Measurements from ENCODE around the gene HEXIM2.
A peak's percentile ranks its signal among the peaks of the same experiment; 100 is the strongest.

The HEXIM2 gene

GRCh38 chr17:45129940-45130680 lies 31.6 kb upstream of the HEXIM2 start:
- H4K20me1 ChIP-seq (ENCODE audit: low read depth, low read length), result no peaks in the 10 kb centered on the region
- H3K9me3 ChIP-seq (ENCODE audit: insufficient read depth, low read length), result no peaks in the 10 kb centered on the region
- H3K4me3 ChIP-seq (ENCODE audit: insufficient read depth, low read length, poor library complexity, severe bottlenecking), result no peak overlapping the region
- no peak for TF ChIP-seq EZH2phosphoT487 (conservative IDR thresholded peaks at IDR 0.05; ENCODE audit: low read length)
- no peak for TF ChIP-seq CTCF (IDR thresholded peaks at IDR 0.05; ENCODE audit: insufficient read depth, low read length, poor library complexity, severe bottlenecking)
- no peaks in the 10 kb centered on the region for H3K27me3 ChIP-seq (ENCODE audit: low read length)
- H3K27ac ChIP-seq (ENCODE audit: low read depth, low read length), result no peak overlapping the region
- H3K4me2 ChIP-seq (ENCODE audit: low read depth, low read length, poor library complexity, severe bottlenecking), result no peak overlapping the region
- no peaks in the 10 kb centered on the region for H3K9me2 ChIP-seq (replicated peaks; ENCODE audit: insufficient read depth, low read length)
- no peaks in the 10 kb centered on the region for H3K36me3 ChIP-seq (ENCODE audit: low read length)
- H2AFZ ChIP-seq (ENCODE audit: low read depth, low read length, severe bottlenecking), result no peak overlapping the region
- H3F3A ChIP-seq (ENCODE audit: insufficient read depth), result peaks cover 4% of the 10 kb centered on the region; the same call in 1 of the 2 replicates
- H3K79me2 ChIP-seq (ENCODE audit: insufficient read depth, low read length), result no peaks in the 10 kb centered on the region
- H3K9ac ChIP-seq (ENCODE audit: low read length), result no peak overlapping the region

GRCh38 chr17:45130681-45131615 lies 30.7 kb upstream of the HEXIM2 start:
- no peak overlapping the region for H3K4me2 ChIP-seq (ENCODE audit: low read depth, low read length, poor library complexity, severe bottlenecking)
- H3K79me2 ChIP-seq (ENCODE audit: insufficient read depth, low read length), result no peaks in the 10 kb centered on the region
- no peak overlapping the region for H3K4me3 ChIP-seq (ENCODE audit: insufficient read depth, low read length, poor library complexity, severe bottlenecking)
- H3K9me2 ChIP-seq (replicated peaks; ENCODE audit: insufficient read depth, low read length), result no peaks in the 10 kb centered on the region
- H3K36me3 ChIP-seq (ENCODE audit: low read length), result no peaks in the 10 kb centered on the region
- H4K20me1 ChIP-seq (ENCODE audit: low read depth, low read length), result no peaks in the 10 kb centered on the region
- H3K9me3 ChIP-seq (ENCODE audit: insufficient read depth, low read length), result no peaks in the 10 kb centered on the region
- H3F3A ChIP-seq (ENCODE audit: insufficient read depth), result peaks cover 4% of the 10 kb centered on the region; the same call in 1 of the 2 replicates
- no peak for TF ChIP-seq EZH2phosphoT487 (conservative IDR thresholded peaks at IDR 0.05; ENCODE audit: low read length)
- TF ChIP-seq CTCF (IDR thresholded peaks at IDR 0.05; ENCODE audit: insufficient read depth, low read length, poor library complexity, severe bottlenecking), result no peak
- no peak overlapping the region for H3K9ac ChIP-seq (ENCODE audit: low read length)
- no peak overlapping the region for H2AFZ ChIP-seq (ENCODE audit: low read depth, low read length, severe bottlenecking)
- no peaks in the 10 kb centered on the region for H3K27me3 ChIP-seq (ENCODE audit: low read length)
- H3K27ac ChIP-seq (ENCODE audit: low read depth, low read length), result no peak overlapping the region

GRCh38 chr17:45131616-45132319 lies 29.9 kb upstream of the HEXIM2 start:
- H3K9ac ChIP-seq (ENCODE audit: low read length), result peak overlapping the region; percentile 61
- no peak overlapping the region for H2AFZ ChIP-seq (ENCODE audit: low read depth, low read length, severe bottlenecking)
- TF ChIP-seq CTCF (IDR thresholded peaks at IDR 0.05; ENCODE audit: insufficient read depth, low read length, poor library complexity, severe bottlenecking) (peak; percentile 86), EZH2phosphoT487 (conservative IDR thresholded peaks at IDR 0.05; ENCODE audit: low read length) (no peak)

More at GRCh38 chr17:45131616-45132319, 29.9 kb upstream of the HEXIM2 start:
- Histone ChIP-seq H3K4me3 (ENCODE audit: insufficient read depth, low read length, poor library complexity, severe bottlenecking) (peak overlapping the region; percentile 63), H4K20me1 (ENCODE audit: low read depth, low read length) (no peaks in the 10 kb centered on the region), H3K27me3 (ENCODE audit: low read length) (no peaks in the 10 kb centered on the region), H3K79me2 (ENCODE audit: insufficient read depth, low read length) (no peaks in the 10 kb centered on the region), H3K27ac (ENCODE audit: low read depth, low read length) (no peak overlapping the region), H3K36me3 (ENCODE audit: low read length) (no peaks in the 10 kb centered on the region), H3K4me2 (ENCODE audit: low read depth, low read length, poor library complexity, severe bottlenecking) (peak overlapping the region; percentile 69), H3K9me3 (ENCODE audit: insufficient read depth, low read length) (no peaks in the 10 kb centered on the region), H3K9me2 (replicated peaks; ENCODE audit: insufficient read depth, low read length) (no peaks in the 10 kb centered on the region), H3F3A (ENCODE audit: insufficient read depth) (peaks cover 4% of the 10 kb centered on the region; the same call in 1 of the 2 replicates)
